ENCODE data around the gene PRKAR1A.
"Not testable (repeated sequence)": the region's sequence is repeated elsewhere in the genome, so short reads cannot be mapped to it uniquely, and the experiment has no call there.

Gene PRKAR1A

GRCh38 chr17:68512247-68512959 is at the start of gene PRKAR1A:
TSS of gene PRKAR1A (plus strand) at chr17:68512430. CDS start at chr17:68515400, 2,970 bp downstream.
- DNase-seq, result peak; percentile 94

- no peak for DNase-seq
Observed at GRCh38 chr17:68463211-68464019, 48.8 kb upstream of the PRKAR1A start.

- DNase-seq, result no peak
Observed at GRCh38 chr17:68468334-68468733, 43.9 kb upstream of the PRKAR1A start.

GRCh38 chr17:68468788-68469187 is 43.4 kb upstream of the PRKAR1A start:
- DNase-seq, result no peak

- DNase-seq, result no peak
Observed at GRCh38 chr17:68470961-68471360, 41.3 kb upstream of the PRKAR1A start.

- no peak for DNase-seq
Observed at GRCh38 chr17:68480885-68481284, 31.3 kb upstream of the PRKAR1A start.

- no peak for DNase-seq
Observed at GRCh38 chr17:68482576-68483041, 29.6 kb upstream of the PRKAR1A start.

- DNase-seq, result no peak
Observed at GRCh38 chr17:68484458-68484857, 27.8 kb upstream of the PRKAR1A start.

GRCh38 chr17:68489919-68490318 is 22.3 kb upstream of the PRKAR1A start:
- DNase-seq, result no peak

GRCh38 chr17:68491381-68492231 is 20.6 kb upstream of the PRKAR1A start:
- DNase-seq, result no peak

GRCh38 chr17:68492394-68493054 is 19.7 kb upstream of the PRKAR1A start:
- DNase-seq, result not testable (repeated sequence)

GRCh38 chr17:68495081-68495480 is 17.1 kb upstream of the PRKAR1A start:
- no peak for DNase-seq

GRCh38 chr17:68497885-68498319 is 14.3 kb upstream of the PRKAR1A start:
- no peak for DNase-seq

- DNase-seq, result no peak
Observed at GRCh38 chr17:68498479-68499326, 13.5 kb upstream of the PRKAR1A start.

- no peak for DNase-seq
Observed at GRCh38 chr17:68499587-68499986, 12.6 kb upstream of the PRKAR1A start.

GRCh38 chr17:68501074-68501473 is 11.2 kb upstream of the PRKAR1A start:
- no peak for DNase-seq

- DNase-seq, result no peak
Observed at GRCh38 chr17:68505951-68506350, 6.3 kb upstream of the PRKAR1A start.

GRCh38 chr17:68507576-68507975 is 4.7 kb upstream of the PRKAR1A start:
- no peak for DNase-seq

- DNase-seq, result no peak
Observed at GRCh38 chr17:68509141-68510057, 2.8 kb upstream of the PRKAR1A start.

GRCh38 chr17:68511254-68511670 is 968 bp upstream of the PRKAR1A start:
- DNase-seq, result no peak
